SKM-1 treated with dmso at 0.1 percent for 144 hours (cell line): Measurements from ENCODE around the gene ANKLE1.

Experiments used
- DNase-seq: peaks from one replicate; lab custom pipeline; 2025; ENCODE audit not compliant: unreplicated experiment; lab: John Stamatoyannopoulos, UW

Gene ANKLE1

GRCh38 chr19:17281391-17282304 lies at the start of gene ANKLE1:
TSS of gene ANKLE1 (plus strand) at chr19:17281901. CDS start at chr19:17281921, 20 bp downstream.
- DNase-seq = peak; percentile 76

DNA sequence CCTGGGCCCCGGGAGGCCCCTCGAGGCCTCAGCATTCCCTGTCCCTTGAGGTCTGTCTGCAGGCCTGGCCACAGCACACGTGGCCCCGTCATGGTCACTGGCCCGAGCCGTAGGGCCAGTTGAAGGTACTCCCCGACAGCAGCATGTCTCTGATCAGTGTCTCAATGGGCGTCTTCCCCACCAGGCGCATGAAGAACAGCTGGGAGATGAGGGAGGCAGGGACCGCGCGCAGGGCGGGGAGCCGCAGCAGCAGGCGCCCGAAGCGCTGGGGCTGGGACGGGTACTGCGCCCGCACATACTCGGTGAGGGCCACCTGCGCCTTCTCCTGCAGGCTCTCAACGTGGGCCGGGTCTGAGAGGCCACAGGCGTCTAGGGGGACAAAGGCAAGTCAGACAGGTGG lies 49.4 kb upstream of the ANKLE1 start:
- no peak for DNase-seq

GRCh38 chr19:17234911-17235299 lies 46.8 kb upstream of the ANKLE1 start:
- DNase-seq = peak; percentile 47

GRCh38 chr19:17235300-17235970 lies 46.3 kb upstream of the ANKLE1 start:
- DNase-seq = peak; percentile 15

DNA sequence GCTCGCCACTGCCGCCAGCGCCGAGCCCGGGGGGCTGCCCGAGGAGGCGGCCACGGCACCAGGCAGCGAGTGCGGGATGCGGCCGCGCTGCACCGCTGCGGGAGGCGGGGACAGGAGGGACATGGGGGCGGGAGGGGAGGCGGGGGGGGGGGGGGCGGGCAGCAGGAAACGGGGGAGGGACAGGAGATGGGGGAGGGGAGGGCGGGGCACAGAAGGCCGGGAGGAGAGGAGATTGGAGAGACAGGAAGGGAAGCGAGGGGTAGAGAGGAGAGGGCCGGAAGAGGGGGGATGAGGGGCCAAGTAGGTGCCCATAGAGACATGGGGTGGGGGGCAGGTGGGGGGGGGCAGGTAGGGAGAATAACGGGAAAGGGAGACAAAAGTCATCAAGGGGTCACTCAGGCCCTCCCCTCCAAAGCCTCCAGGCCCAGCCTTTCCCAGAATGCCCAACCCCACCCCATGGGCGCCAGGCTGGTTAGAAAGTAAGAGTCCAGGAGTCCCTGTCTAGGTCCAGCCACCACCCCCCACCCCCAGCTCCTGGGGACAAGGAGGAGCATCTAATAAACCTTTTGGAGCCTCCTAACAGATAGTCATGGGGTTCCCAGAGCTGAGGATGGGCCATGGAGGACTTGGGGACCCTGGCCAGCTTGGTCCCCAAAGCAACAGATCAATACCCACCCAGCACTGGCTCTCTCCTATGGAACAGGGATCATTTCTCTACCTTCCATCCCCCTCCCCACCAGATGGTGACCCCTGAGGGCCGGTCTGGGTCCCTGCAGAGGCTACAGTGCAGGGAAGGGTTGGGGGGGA lies 45.5 kb upstream of the ANKLE1 start:
- DNase-seq = no peak

DNA sequence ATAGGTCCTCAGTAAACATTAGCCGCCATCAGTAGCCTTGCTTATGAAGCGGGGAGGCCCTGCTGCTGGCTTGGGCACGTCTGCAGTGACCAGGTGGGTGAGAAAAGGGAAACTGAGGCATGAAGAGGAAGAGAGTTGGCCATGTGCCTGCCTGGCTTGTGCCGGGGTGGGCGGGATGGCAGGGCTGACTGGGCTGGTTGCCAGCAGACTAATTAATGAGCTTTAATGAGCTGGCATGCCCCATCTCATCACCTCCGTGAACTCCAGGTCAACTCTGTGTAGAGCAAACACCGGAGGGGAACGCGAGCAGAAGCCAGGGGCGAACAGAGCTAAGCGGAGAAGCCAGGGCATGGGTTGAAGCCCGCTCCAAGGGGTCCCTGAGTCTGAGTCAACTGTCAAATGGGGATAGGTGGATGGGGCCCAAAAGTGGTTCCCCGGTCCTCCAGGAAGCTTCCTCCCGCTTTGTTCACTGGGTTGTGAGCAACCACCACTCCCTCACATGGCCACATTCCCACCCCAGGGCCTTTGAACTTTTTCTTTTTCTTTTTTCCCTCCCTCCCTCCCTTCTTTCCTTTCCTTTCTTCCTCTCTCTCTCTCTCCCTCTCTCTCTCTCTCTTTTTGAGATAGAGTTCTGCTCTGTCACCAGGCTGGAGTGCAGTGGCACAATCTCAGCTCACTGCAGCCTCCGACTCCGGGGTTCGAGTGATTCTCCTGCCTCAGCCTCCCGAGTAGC lies 44.7 kb upstream of the ANKLE1 start:
- DNase-seq = no peak

DNA sequence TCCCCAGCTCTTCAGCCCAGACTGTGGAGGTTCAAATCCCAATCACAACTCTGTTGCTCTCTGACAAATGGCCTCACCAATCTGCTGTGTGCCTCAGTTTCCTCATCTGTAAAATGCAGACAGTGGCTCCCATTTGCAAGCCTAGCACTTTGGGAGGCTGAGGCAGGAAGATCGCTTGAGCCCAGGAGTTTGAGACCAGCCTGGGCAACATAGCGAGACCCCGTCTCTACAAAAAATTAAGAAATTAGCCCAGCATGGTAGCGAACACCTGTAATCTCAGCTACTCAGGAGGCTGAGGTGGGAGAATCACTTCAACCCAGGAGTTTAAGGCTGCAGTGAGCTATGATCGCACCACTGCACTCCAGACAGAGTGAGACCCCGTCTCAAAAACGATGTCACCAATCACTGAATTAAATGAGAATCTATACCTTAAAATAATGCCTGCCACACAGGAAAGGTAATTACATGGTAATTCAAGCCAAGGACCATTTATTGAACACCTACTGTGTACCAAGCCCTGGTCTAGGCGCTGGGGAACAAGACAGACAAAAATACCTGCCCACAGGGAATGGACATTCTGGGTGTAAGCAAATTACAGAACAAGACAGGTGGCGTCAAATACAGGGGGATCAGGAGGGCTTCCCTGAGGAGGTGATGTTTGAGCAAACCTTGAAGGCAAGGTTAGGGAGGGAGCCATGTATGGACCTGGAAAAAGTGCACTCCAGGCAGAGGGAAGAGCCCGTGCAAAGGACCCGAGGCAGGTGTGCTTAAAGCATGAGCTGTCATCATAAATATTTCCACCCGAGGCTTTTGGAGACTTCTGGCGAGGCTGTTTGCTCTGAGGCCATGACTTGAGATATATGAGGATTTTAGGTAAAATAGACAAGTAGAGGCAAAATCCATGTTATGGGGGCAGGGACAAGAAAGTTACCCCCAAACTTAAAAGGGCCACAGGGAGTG lies 43.7 kb upstream of the ANKLE1 start:
- no peak for DNase-seq

- no peak for DNase-seq
Measured at GRCh38 chr19:17240062-17240752, 41.5 kb upstream of the ANKLE1 start.

GRCh38 chr19:17240826-17241399 lies 40.8 kb upstream of the ANKLE1 start:
- DNase-seq = no peak

GRCh38 chr19:17242431-17243208 lies 39.1 kb upstream of the ANKLE1 start:
- no peak for DNase-seq

GRCh38 chr19:17243211-17243829 lies 38.4 kb upstream of the ANKLE1 start:
- DNase-seq = no peak

DNA sequence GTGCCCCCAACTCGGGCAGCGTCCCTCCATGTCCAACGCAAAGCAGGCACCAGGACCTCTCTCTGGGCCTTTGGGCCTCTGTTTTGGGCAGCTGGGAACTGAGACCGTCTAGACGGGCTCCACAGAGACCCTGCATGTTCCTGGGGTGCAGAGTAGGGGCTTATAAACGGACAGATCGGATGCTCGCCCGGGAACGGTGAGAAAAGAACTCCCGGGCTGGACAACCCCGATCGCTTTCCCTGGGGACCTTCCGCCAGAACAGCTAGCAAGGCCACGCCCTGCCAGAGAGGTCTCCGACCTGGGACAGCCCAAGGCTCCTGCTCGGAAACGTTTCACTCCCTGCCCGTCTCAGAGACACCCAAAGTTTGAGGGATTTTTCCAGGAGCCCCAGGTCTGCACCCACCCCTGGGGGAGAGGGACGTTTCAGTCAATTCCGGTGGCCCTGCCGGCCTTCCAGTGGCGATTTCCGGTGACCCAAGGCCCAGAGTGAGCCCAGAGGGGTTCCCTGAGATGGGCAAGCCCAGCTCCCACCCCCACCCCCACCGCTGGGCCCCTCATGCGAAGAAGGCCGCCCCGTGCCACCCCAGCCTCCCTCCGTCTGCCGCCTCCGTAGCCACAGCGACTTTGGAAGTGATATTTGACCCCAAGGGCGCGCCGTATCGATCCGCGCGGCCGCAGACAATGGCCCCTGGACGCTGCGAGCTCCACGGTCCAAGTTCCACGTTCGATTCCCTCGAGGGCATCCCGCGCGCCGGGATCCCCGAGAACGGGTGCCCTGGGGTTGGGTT lies 37.7 kb upstream of the ANKLE1 start:
- DNase-seq = no peak

GRCh38 chr19:17244618-17245534 lies 36.8 kb upstream of the ANKLE1 start:
- no peak for DNase-seq

GRCh38 chr19:17245535-17245984 lies 36.1 kb upstream of the ANKLE1 start, which contains the start of gene NR2F6:
TSS of gene NR2F6 (minus strand) at chr19:17245919. CDS start at chr19:17245220, 699 bp downstream.
- no peak for DNase-seq

DNA sequence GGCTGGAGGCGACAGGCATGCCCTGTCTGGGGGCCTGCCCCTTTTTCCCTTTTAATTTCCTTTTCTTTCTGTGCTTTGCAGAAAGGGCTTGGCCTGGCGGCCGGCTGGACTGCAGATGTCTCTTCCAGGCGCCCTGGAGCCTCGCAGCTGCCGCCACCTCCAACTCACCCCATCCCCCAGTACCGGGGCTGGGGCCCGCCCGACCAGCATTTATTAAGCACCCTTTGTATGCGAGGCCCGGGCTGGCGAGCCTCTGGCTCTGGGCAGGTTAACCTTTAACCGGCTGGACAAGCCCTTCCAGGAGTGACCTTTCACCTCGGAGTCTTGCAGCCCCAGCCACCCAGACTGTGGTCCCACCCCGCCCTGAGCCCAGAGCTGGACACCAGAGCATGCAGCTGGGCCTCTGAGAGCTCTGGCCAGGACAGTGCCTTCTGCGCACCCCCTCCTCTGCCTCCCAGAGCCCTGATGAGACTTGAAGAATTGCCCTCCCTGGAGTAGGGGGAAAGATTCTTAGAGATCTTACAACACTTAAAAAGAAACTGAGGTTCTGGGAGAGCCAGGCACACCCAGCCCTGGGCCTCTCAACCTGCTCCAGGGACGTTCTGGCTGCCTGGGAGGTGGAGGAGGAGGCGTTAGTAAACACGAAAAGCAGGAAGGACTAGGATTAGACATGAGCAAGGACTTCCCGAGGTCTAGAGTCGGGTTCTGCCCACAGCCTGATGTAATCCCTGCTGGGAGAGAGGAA lies 34.8 kb upstream of the ANKLE1 start:
- no peak for DNase-seq
